ENCODE results near the gene NTRK2.

DNA sequence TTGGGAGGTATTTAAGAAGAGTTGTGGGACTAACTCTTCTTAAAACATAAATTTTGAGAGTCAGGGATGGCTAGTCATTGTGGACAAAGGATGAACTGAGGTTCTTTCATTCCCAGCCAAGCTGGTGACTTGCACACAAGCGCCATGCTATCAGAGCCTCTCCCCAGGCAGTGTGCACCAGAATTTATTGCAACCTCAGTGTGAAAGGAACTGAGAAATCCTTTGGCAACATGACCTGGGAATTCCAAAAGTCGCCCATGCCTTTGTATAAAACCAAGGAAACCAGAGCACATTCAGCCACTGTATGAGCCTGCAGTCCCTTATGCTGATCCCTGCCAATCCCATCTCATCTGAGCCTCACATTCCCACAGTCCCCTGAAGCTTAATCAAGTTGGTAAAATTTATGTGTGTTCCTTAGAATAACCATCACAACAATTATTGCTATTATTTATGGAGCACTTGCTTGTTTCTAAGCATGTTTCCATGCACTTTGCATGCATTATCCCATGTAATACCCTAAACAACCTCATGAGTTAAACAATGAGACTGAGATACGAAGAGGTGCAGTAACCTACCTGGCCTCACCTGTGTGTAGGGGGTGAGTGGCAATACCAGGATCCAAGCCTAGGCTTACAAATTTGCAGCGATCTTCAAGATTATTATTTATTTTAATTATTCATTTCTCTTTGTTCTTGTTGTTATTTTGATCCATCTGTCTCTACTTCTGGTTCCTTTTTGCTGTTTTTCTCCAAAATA, 116.4 kb downstream of the NTRK2 start:
- TF ChIP-seq, protein P1, sequence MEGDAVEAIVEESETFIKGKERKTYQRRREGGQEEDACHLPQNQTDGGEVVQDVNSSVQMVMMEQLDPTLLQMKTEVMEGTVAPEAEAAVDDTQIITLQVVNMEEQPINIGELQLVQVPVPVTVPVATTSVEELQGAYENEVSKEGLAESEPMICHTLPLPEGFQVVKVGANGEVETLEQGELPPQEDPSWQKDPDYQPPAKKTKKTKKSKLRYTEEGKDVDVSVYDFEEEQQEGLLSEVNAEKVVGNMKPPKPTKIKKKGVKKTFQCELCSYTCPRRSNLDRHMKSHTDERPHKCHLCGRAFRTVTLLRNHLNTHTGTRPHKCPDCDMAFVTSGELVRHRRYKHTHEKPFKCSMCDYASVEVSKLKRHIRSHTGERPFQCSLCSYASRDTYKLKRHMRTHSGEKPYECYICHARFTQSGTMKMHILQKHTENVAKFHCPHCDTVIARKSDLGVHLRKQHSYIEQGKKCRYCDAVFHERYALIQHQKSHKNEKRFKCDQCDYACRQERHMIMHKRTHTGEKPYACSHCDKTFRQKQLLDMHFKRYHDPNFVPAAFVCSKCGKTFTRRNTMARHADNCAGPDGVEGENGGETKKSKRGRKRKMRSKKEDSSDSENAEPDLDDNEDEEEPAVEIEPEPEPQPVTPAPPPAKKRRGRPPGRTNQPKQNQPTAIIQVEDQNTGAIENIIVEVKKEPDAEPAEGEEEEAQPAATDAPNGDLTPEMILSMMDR (IDR thresholded peaks at IDR 0.05): no peak
- TF ChIP-seq POLR2A (IDR thresholded peaks at IDR 0.05): no peak
